ENCODE data around the gene RANBP10.

RANBP10 gene

GRCh38 chr16:67736858-67737257 lies 69.5 kb downstream of the RANBP10 start:
- DNase-seq, result no peak

GRCh38 chr16:67734731-67735201 lies 71.6 kb downstream of the RANBP10 start:
- no peak for DNase-seq

GRCh38 chr16:67733734-67734470 lies 72.5 kb downstream of the RANBP10 start:
- no peak for DNase-seq

- DNase-seq, result no peak
Observed at GRCh38 chr16:67731753-67732095, 74.6 kb downstream of the RANBP10 start.

- no peak for DNase-seq
Observed at GRCh38 chr16:67731071-67731752, 75.1 kb downstream of the RANBP10 start.

GRCh38 chr16:67730326-67730725 lies 76.0 kb downstream of the RANBP10 start:
- DNase-seq, result no peak

- DNase-seq, result no peak
Observed at GRCh38 chr16:67729636-67730248, 76.6 kb downstream of the RANBP10 start.

GRCh38 chr16:67727521-67728485 lies 78.6 kb downstream of the RANBP10 start:
- DNase-seq, result no peak

GRCh38 chr16:67726106-67727034 lies 80.0 kb downstream of the RANBP10 start:
- no peak for DNase-seq

GRCh38 chr16:67723911-67724305 lies 82.5 kb downstream of the RANBP10 start:
- no peak for DNase-seq

- DNase-seq, result no peak
Observed at GRCh38 chr16:67723151-67723910, 83.0 kb downstream of the RANBP10 start.

GRCh38 chr16:67720236-67720635 lies 86.1 kb downstream of the RANBP10 start:
- DNase-seq, result no peak

- DNase-seq, result no peak
Observed at GRCh38 chr16:67719778-67720144, 86.6 kb downstream of the RANBP10 start.

- peak; percentile 79 for DNase-seq
Observed at GRCh38 chr16:67719048-67719777, 87.1 kb downstream of the RANBP10 start, which contains the start of gene GFOD2. TSS of gene GFOD2 (minus strand) at chr16:67719316. CDS start at chr16:67685715, 33,601 bp downstream.

- no peak for DNase-seq
Observed at GRCh38 chr16:67718668-67719047, 87.7 kb downstream of the RANBP10 start.

- DNase-seq, result no peak
Observed at GRCh38 chr16:67716097-67716496, 90.3 kb downstream of the RANBP10 start.

- no peak for DNase-seq
Observed at GRCh38 chr16:67714522-67714921, 91.8 kb downstream of the RANBP10 start.

GRCh38 chr16:67713647-67714273 lies 92.6 kb downstream of the RANBP10 start:
- no peak for DNase-seq

GRCh38 chr16:67710607-67711006 lies 95.8 kb downstream of the RANBP10 start:
- DNase-seq, result no peak

- DNase-seq, result no peak
Observed at GRCh38 chr16:67709050-67709449, 97.3 kb downstream of the RANBP10 start.

Measured in GF-D8 (cell line).